HFF-Myc (cell line): ENCODE data around the gene SEPTIN8.

Source experiments
- DNase-seq: peaks from one replicate; pipeline ENCODE4 v3.0.0-alpha.2; 2011; ENCODE audit warnings: low read depth; ENCODE audit errors: extremely low read depth
- H3K4me3 ChIP-seq: replicated peaks from 2 replicates; pipeline ENCODE4 v1.5.1; 2011; ENCODE audit warnings: low read depth, mild to moderate bottlenecking, control low read depth, low read length
- TF ChIP-seq, protein P1 (sequence below): IDR thresholded peaks from 2 replicates; pipeline ENCODE4 v1.5.1; 2012; ENCODE audit warnings: mild to moderate bottlenecking, low read depth, low read length, control low read depth; ENCODE audit errors: missing control alignments

SEPTIN8 gene

DNA sequence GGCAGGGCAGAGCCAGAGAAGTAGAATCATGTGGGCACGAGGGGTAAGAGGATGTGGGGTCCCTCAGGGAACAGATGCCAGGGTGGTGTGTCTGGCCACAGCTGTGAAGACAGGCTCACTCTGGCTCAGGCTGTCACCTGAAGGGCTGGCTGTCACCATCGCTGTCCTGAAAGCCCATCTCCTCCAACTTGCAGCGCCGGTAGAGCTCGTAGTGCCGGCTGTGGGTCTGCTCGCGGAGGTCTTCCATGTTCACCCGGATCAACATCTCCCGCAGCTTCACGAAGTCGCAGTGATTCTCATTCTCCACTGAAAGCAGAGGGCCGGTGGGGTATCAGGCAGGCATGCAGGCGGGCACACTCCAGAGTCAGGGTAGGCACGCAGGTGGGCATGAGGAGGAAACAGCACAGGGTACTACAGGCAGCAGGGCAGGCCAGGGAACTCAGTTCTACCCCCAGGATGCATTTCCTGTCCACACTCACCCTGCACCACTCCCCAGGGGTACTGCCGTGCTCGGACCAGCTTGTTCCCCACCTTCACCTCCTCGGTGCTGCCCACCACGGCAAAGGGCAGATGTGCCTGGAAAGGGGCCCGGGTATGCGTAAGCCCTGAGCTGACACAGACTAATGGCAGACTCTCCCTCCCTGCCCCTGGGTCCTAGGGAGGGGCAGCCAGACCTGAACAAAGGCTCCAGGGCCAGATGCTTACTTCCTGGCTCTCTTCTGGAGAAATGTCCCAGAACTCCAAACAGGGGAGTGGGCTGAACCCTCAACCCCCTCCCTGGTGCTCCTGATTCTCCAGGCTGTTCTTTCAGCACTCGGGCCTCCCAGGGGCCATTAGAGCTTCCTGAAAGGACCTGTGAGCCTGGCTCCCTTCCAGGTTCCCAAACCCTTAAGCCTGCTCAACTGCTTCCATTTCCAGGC, 15.5 kb downstream of the SEPTIN8 start:
- no peak overlapping the region for H3K4me3 ChIP-seq
- DNase-seq = no peak
- TF ChIP-seq, protein P1, sequence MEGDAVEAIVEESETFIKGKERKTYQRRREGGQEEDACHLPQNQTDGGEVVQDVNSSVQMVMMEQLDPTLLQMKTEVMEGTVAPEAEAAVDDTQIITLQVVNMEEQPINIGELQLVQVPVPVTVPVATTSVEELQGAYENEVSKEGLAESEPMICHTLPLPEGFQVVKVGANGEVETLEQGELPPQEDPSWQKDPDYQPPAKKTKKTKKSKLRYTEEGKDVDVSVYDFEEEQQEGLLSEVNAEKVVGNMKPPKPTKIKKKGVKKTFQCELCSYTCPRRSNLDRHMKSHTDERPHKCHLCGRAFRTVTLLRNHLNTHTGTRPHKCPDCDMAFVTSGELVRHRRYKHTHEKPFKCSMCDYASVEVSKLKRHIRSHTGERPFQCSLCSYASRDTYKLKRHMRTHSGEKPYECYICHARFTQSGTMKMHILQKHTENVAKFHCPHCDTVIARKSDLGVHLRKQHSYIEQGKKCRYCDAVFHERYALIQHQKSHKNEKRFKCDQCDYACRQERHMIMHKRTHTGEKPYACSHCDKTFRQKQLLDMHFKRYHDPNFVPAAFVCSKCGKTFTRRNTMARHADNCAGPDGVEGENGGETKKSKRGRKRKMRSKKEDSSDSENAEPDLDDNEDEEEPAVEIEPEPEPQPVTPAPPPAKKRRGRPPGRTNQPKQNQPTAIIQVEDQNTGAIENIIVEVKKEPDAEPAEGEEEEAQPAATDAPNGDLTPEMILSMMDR = no peak

DNA sequence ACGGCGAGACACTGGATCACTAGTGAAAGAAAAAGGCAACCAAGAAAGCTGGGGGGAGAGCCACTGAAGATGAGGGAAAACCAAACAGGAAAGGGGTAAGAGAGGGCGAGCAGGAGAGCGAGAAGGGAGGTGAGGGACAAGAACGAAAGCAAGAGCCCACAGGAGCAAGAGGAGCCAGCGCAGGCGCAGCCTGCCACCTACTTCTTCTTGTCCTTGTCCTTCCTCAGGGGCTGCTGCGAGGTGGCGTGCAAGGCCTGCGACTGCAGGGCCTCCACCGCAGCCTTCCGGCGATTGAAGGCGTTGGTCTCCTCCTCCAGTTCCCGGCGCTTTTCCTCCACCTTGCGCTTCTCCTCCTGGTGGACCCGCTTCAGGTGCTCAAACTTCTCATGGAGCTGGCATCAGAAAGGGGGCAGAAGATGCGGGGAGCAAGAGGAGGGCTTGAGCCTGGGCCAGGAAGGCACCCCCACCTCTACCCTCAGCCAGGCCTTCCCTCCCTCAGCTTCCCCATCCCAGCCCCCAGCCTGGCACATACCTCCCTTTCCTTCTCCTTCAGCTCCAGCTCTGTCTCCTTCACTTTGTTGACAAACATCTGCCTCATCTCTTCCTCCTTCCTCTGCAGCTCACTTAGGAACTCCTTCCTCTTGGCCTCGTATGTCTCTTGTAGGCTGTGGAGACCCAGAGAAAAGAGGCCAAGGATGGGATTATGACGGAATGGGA, 16.3 kb downstream of the SEPTIN8 start:
- no peak overlapping the region for H3K4me3 ChIP-seq
- DNase-seq = no peak
- TF ChIP-seq, protein P1 = no peak

DNA sequence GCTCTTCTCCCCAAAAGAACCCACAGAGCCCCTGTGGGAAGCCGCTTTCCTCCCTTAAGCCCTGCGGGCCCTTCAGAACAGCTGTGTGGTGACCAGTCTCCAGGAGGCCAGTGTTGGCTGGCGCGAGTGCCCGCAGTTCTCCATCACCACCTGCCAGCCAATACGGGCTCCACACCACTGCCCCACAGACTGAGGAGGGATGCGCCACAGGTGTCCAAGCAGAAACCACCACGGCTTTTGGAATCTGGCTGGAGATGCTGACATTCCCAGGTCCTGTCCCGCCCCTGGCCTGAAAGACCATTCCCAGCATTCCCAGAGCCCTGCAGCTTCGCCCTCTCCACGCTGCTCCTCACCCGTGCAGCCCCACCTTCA, 17.0 kb downstream of the SEPTIN8 start:
- H3K4me3 ChIP-seq = no peak overlapping the region
- TF ChIP-seq, protein P1 = no peak
- no peak for DNase-seq

DNA sequence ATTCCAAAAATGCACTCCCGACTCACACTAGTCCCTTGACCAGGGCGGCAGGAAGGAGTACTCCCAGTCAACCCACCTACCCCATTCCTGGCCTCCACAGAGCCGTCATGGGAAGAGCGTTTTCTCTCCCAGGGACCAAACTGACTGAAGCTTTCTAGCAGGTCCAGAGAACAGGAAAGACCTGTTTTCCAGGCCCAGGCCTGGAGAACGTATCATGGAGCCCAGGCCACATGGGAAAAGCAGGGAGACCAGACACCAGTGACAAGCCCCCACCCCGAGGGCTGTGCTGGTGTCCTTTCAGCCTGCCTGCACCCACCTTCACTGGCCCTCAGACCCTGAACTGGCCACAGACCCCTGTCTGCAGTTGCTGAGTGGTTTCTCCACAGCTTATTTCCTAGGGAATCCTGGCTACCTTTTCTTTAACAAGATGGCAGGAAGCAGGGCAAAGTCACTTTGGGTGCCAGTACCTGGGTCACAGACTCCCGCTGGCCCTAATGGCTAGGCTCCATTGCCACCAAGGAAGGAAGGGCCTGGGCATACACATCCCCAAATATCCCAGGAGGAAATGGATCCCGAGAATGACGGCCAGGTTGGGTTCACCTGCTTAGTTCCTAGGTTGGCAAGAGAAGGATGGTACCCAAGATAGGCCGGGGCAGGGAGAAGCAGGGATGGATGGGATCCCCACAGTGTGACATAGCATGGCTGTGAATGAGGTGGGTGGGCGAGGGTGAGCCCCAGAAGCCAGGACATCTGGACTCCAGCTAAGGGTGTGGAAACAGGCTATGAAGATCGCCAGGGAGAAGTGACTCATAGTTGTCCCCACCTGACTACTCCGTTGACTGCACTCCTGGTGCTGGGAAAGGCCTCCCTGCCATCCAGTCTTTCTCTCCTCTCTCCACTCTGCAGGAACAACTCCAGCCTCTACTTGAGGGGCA, 17.7 kb downstream of the SEPTIN8 start:
- no peak for DNase-seq
- H3K4me3 ChIP-seq = no peak overlapping the region
- TF ChIP-seq, protein P1 = no peak

DNA sequence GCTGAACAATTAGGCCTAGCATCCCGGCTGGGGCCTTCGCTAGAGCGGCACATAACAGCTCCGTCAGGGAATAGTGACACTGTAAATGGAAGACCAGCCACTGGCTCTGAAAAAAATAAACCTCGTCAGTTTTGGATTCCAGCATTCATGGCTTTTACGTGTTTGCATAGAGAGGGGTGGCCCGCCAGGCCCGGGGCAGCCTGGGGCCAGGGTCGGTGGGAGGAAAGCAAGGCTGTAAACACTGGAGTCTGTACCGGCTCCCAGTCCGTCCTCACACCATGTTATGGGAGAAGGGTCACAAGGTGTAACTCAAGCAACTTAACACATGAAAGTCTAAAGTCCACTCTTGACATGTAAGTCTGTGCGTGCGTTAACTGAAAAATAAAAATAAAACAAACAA, 18.6 kb downstream of the SEPTIN8 start:
- DNase-seq = no peak
- TF ChIP-seq, protein P1 = no peak
- H3K4me3 ChIP-seq = no peak overlapping the region

DNA sequence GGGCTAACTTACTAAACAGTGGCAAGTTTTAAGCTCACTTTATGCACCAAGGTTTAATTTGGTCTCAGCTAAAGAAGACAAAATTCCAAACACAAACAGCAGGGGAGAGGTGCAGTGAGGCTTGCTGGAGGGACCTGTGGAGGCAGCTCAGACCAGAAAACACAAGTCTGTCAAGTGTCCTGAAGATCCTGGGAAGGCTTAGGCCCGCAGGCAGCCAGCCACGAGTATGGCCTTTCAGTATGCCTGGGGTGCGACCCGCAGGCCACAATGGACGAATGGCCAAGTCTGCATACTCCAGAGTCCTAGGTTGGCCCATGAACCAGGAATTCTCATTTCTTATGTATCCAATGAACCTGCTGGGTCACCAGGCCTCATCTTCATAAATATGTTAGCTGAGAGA, 20.5 kb downstream of the SEPTIN8 start:
- DNase-seq = no peak
- no peak overlapping the region for H3K4me3 ChIP-seq
- TF ChIP-seq, protein P1 = no peak
